Stimulated activated effector memory CD8-positive, alpha-beta T cell treated with anti-CD3 and anti-CD28 coated beads, Interleukin-12 subunit alpha, Interleukin-12 subunit beta, amount 100 ng/mL, for 72 hours (primary cell): Measurements from ENCODE around the gene SERPINC1.
"Not testable (repeated sequence)": the region's sequence is repeated elsewhere in the genome, so short reads cannot be mapped to it uniquely, and the experiment has no call there.

ENCODE experiments used
- ATAC-seq: fragments of 150-1000 bp; cut with Tn5 transposase; 2 replicates; pipeline ENCODE4 v1.10.0; 2021
- DNase-seq, 2 donors: peaks; one replicate each; pipeline ENCODE4 v3.0.0; 2021 to 2022; ENCODE audit warnings: low spot score in 2 of 2
- H3K27ac Mint-ChIP-seq: one replicate; pipeline ENCODE4 v1.8.0; 2022; ENCODE audit warnings: mild to moderate bottlenecking, mixed read lengths
- H3K36me3 Mint-ChIP-seq: one replicate; pipeline ENCODE4 v1.8.0; 2022; ENCODE audit warnings: mild to moderate bottlenecking, mixed read lengths
- H3K4me1 Mint-ChIP-seq: one replicate; pipeline ENCODE4 v1.8.0; 2022; ENCODE audit warnings: mixed read lengths
- H3K4me3 Mint-ChIP-seq: one replicate; pipeline ENCODE4 v1.8.0; 2022; ENCODE audit warnings: mild to moderate bottlenecking, mixed read lengths
- H3K9me3 Mint-ChIP-seq: one replicate; pipeline ENCODE4 v1.8.0; 2022; ENCODE audit warnings: mixed read lengths

Gene SERPINC1

GRCh38 chr1:173917149-173917548 is at the start of gene SERPINC1:
SERPINC1 (minus strand) TSS chr1:173917327; CDS start chr1:173917259, 68 bp downstream.
- Mint-ChIP-seq H3K4me1 (no peaks in the 10 kb centered on the region), H3K9me3 (no peaks in the 10 kb centered on the region), H3K36me3 (no peaks in the 10 kb centered on the region), H3K27ac (peak within 1 kb of the TSS; percentile 55), H3K4me3 (no peak within 1 kb of the TSS)
- no peak for DNase-seq
- no peak for ATAC-seq

GRCh38 chr1:173965896-173966295 is 48.8 kb upstream of the SERPINC1 start:
- not testable (repeated sequence) for H3K4me3 Mint-ChIP-seq, H3K27ac Mint-ChIP-seq, H3K9me3 Mint-ChIP-seq, DNase-seq, ATAC-seq, H3K4me1 Mint-ChIP-seq
- H3K36me3 Mint-ChIP-seq: peaks cover 100% of the 10 kb centered on the region

GRCh38 chr1:173963477-173963876 is 46.4 kb upstream of the SERPINC1 start:
- Mint-ChIP-seq H3K36me3 (peaks cover 100% of the 10 kb centered on the region), H3K27ac (no peak overlapping the region), H3K4me3 (no peak overlapping the region), H3K4me1 (no peaks in the 10 kb centered on the region), H3K9me3 (no peaks in the 10 kb centered on the region)
- ATAC-seq (no peak), DNase-seq (no peak)

GRCh38 chr1:173960625-173961024 is 43.5 kb upstream of the SERPINC1 start:
- no peak overlapping the region for H3K4me3 Mint-ChIP-seq
- H3K27ac Mint-ChIP-seq: no peak overlapping the region
- DNase-seq (no peak), ATAC-seq (no peak)
- no peaks in the 10 kb centered on the region for H3K9me3 Mint-ChIP-seq
- H3K36me3 Mint-ChIP-seq: peaks cover 100% of the 10 kb centered on the region
- H3K4me1 Mint-ChIP-seq: no peaks in the 10 kb centered on the region

- no peak overlapping the region for H3K4me3 Mint-ChIP-seq
- peaks cover 5% of the 10 kb centered on the region for H3K4me1 Mint-ChIP-seq
- peaks cover 100% of the 10 kb centered on the region for H3K36me3 Mint-ChIP-seq
- ATAC-seq (peak; percentile 82), DNase-seq (no peak)
- H3K9me3 Mint-ChIP-seq: no peaks in the 10 kb centered on the region
- H3K27ac Mint-ChIP-seq: no peak overlapping the region
These were observed 37.1 kb upstream of the SERPINC1 start for GRCh38 chr1:173954179-173954578.

- H3K4me3 Mint-ChIP-seq: no peak overlapping the region
- peaks cover 5% of the 10 kb centered on the region for H3K4me1 Mint-ChIP-seq
- peaks cover 97% of the 10 kb centered on the region for H3K36me3 Mint-ChIP-seq
- ATAC-seq (no peak), DNase-seq (no peak)
- no peak overlapping the region for H3K27ac Mint-ChIP-seq
- no peaks in the 10 kb centered on the region for H3K9me3 Mint-ChIP-seq
These were observed 31.5 kb upstream of the SERPINC1 start for GRCh38 chr1:173948594-173948993.

GRCh38 chr1:173946380-173946921 is 29.3 kb upstream of the SERPINC1 start:
- Mint-ChIP-seq H3K36me3 (peaks cover 97% of the 10 kb centered on the region), H3K27ac (peak overlapping the region; percentile 50), H3K4me1 (no peaks in the 10 kb centered on the region), H3K4me3 (no peak overlapping the region), H3K9me3 (no peaks in the 10 kb centered on the region)
- DNase-seq (no peak), ATAC-seq (peak; percentile 59)

GRCh38 chr1:173937062-173937461 is 19.9 kb upstream of the SERPINC1 start:
- DNase-seq: no peak
- ATAC-seq: no peak
- Mint-ChIP-seq H3K4me3 (no peak overlapping the region), H3K36me3 (peaks cover 100% of the 10 kb centered on the region), H3K4me1 (peaks cover 5% of the 10 kb centered on the region), H3K27ac (peak overlapping the region; percentile 8), H3K9me3 (no peaks in the 10 kb centered on the region)

GRCh38 chr1:173934440-173934839 is 17.3 kb upstream of the SERPINC1 start:
- Mint-ChIP-seq H3K27ac (no peak overlapping the region), H3K4me1 (peaks cover 5% of the 10 kb centered on the region), H3K36me3 (peaks cover 81% of the 10 kb centered on the region), H3K4me3 (no peak overlapping the region), H3K9me3 (no peaks in the 10 kb centered on the region)
- ATAC-seq: peak; percentile 55
- no peak for DNase-seq

- not testable (repeated sequence) for H3K4me3 Mint-ChIP-seq, H3K4me1 Mint-ChIP-seq, ATAC-seq, H3K27ac Mint-ChIP-seq, DNase-seq, H3K9me3 Mint-ChIP-seq
- peaks cover 42% of the 10 kb centered on the region for H3K36me3 Mint-ChIP-seq
These were observed 13.4 kb upstream of the SERPINC1 start for GRCh38 chr1:173930541-173930940.

GRCh38 chr1:173925306-173926242 is 8.4 kb upstream of the SERPINC1 start:
- Mint-ChIP-seq H3K27ac (peak overlapping the region; percentile 13), H3K9me3 (no peaks in the 10 kb centered on the region), H3K36me3 (no peaks in the 10 kb centered on the region), H3K4me3 (no peak overlapping the region), H3K4me1 (no peaks in the 10 kb centered on the region)
- DNase-seq (no peak), ATAC-seq (no peak)

GRCh38 chr1:173920861-173921260 is 3.7 kb upstream of the SERPINC1 start:
- DNase-seq (no peak), ATAC-seq (no peak)
- Mint-ChIP-seq H3K36me3 (no peaks in the 10 kb centered on the region), H3K27ac (no peak overlapping the region), H3K4me1 (no peaks in the 10 kb centered on the region), H3K4me3 (no peak overlapping the region), H3K9me3 (no peaks in the 10 kb centered on the region)

- ATAC-seq: no peak
- Mint-ChIP-seq H3K4me3 (no peak overlapping the region), H3K27ac (no peak overlapping the region)
These were observed 737 bp upstream of the SERPINC1 start for GRCh38 chr1:173917635-173918493.

GRCh38 chr1:173916667-173917066 is 460 bp downstream of the SERPINC1 start:
- Mint-ChIP-seq H3K27ac (no peak overlapping the region), H3K4me1 (no peaks in the 10 kb centered on the region), H3K36me3 (no peaks in the 10 kb centered on the region), H3K4me3 (no peak overlapping the region), H3K9me3 (no peaks in the 10 kb centered on the region)
- DNase-seq: no peak
- ATAC-seq: no peak

More at GRCh38 chr1:173917635-173918493, 737 bp upstream of the SERPINC1 start:
- Mint-ChIP-seq H3K4me1 (no peaks in the 10 kb centered on the region), H3K9me3 (no peaks in the 10 kb centered on the region), H3K36me3 (no peaks in the 10 kb centered on the region)
- DNase-seq: no peak

- Mint-ChIP-seq H3K27ac (peak overlapping the region; percentile 55), H3K4me1 (no peaks in the 10 kb centered on the region), H3K9me3 (no peaks in the 10 kb centered on the region), H3K4me3 (no peak overlapping the region), H3K36me3 (no peaks in the 10 kb centered on the region)
- DNase-seq (no peak), ATAC-seq (no peak)
These were observed 1.5 kb downstream of the SERPINC1 start for GRCh38 chr1:173915596-173915995.
